Ishikawa (cell line): ENCODE measurements around the gene RGP1.

Experiments used
- CEBPB ChIP-seq: IDR thresholded peaks from 2 replicates; pipeline ENCODE4 v1.6.1; 2012
- CREB1 ChIP-seq: IDR thresholded peaks from 2 replicates; pipeline ENCODE4 v1.6.1; 2012; ENCODE audit warnings: low read depth
- EGR1 ChIP-seq: IDR thresholded peaks from 2 replicates; pipeline ENCODE4 v1.6.1; 2012
- EP300 ChIP-seq: IDR thresholded peaks from 2 replicates; pipeline ENCODE4 v1.6.1; 2012; ENCODE audit warnings: borderline replicate concordance
- FOXM1 ChIP-seq: IDR thresholded peaks from 2 replicates; pipeline ENCODE4 v1.6.1; 2012; ENCODE audit warnings: low read depth, borderline replicate concordance
- NFIC ChIP-seq: IDR thresholded peaks from 2 replicates; pipeline ENCODE4 v1.6.1; 2012
- RAD21 ChIP-seq: IDR thresholded peaks from 2 replicates; pipeline ENCODE4 v1.6.1; 2012; ENCODE audit warnings: low read depth
- TAF1 ChIP-seq: IDR thresholded peaks from 2 replicates; pipeline ENCODE4 v1.6.1; 2012; ENCODE audit warnings: low read depth, mild to moderate bottlenecking
- TCF12 ChIP-seq: IDR thresholded peaks from 2 replicates; pipeline ENCODE4 v1.6.1; 2012; ENCODE audit warnings: low read depth
- TEAD4 ChIP-seq: IDR thresholded peaks from 2 replicates; pipeline ENCODE4 v1.6.1; 2012
- YY1 ChIP-seq: IDR thresholded peaks from 2 replicates; pipeline ENCODE4 v1.6.1; 2012; ENCODE audit warnings: low read depth
- ZBTB7A ChIP-seq: IDR thresholded peaks from 2 replicates; pipeline ENCODE4 v1.6.1; 2012; ENCODE audit warnings: low read depth
- TF ChIP-seq, protein P1 (sequence below): IDR thresholded peaks from 2 replicates; pipeline ENCODE4 v1.6.1; 2012
- TF ChIP-seq, protein P2 (sequence below): IDR thresholded peaks from 2 replicates; pipeline ENCODE4 v1.6.1; 2012
- TF ChIP-seq, protein P3 (sequence below): IDR thresholded peaks from 2 replicates; pipeline ENCODE4 v1.6.1; 2012; ENCODE audit warnings: low read depth, mild to moderate bottlenecking

The RGP1 gene

DNA sequence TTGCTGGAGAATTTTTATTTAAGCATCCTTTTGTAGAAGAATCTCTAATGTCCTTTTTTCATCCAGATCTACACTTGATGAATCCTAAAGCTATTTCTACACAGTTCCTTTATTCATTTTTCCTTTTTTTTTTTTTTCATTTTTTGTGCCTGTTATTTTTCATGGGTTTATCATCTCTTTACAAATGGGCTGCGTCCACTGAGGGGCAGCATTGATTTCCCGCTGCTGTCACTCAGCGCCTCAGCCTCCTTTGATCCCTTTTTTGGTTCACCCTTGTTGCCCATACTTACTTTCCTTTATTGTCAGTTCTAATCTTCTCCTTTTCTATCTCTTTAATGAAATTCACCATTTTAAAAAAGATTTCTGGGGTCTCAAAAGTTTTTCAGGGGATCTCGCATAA lies 10.7 kb downstream of the RGP1 start:
- TF ChIP-seq YY1, result no peak
- TF ChIP-seq, protein P1, sequence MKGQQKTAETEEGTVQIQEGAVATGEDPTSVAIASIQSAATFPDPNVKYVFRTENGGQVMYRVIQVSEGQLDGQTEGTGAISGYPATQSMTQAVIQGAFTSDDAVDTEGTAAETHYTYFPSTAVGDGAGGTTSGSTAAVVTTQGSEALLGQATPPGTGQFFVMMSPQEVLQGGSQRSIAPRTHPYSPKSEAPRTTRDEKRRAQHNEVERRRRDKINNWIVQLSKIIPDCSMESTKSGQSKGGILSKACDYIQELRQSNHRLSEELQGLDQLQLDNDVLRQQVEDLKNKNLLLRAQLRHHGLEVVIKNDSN, result no peak
- no peak for TF ChIP-seq CEBPB
- no peak for TF ChIP-seq FOXM1
- no peak for TF ChIP-seq EGR1
- no peak for TF ChIP-seq EP300
- TF ChIP-seq TAF1, result no peak
- no peak for TF ChIP-seq NFIC
- TF ChIP-seq ZBTB7A, result no peak
- TF ChIP-seq TEAD4, result no peak
- TF ChIP-seq, protein P2, sequence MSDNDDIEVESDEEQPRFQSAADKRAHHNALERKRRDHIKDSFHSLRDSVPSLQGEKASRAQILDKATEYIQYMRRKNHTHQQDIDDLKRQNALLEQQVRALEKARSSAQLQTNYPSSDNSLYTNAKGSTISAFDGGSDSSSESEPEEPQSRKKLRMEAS, result no peak
- TF ChIP-seq, protein P3, sequence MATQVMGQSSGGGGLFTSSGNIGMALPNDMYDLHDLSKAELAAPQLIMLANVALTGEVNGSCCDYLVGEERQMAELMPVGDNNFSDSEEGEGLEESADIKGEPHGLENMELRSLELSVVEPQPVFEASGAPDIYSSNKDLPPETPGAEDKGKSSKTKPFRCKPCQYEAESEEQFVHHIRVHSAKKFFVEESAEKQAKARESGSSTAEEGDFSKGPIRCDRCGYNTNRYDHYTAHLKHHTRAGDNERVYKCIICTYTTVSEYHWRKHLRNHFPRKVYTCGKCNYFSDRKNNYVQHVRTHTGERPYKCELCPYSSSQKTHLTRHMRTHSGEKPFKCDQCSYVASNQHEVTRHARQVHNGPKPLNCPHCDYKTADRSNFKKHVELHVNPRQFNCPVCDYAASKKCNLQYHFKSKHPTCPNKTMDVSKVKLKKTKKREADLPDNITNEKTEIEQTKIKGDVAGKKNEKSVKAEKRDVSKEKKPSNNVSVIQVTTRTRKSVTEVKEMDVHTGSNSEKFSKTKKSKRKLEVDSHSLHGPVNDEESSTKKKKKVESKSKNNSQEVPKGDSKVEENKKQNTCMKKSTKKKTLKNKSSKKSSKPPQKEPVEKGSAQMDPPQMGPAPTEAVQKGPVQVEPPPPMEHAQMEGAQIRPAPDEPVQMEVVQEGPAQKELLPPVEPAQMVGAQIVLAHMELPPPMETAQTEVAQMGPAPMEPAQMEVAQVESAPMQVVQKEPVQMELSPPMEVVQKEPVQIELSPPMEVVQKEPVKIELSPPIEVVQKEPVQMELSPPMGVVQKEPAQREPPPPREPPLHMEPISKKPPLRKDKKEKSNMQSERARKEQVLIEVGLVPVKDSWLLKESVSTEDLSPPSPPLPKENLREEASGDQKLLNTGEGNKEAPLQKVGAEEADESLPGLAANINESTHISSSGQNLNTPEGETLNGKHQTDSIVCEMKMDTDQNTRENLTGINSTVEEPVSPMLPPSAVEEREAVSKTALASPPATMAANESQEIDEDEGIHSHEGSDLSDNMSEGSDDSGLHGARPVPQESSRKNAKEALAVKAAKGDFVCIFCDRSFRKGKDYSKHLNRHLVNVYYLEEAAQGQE, result no peak
- no peak for TF ChIP-seq CREB1
- no peak for TF ChIP-seq TCF12

DNA sequence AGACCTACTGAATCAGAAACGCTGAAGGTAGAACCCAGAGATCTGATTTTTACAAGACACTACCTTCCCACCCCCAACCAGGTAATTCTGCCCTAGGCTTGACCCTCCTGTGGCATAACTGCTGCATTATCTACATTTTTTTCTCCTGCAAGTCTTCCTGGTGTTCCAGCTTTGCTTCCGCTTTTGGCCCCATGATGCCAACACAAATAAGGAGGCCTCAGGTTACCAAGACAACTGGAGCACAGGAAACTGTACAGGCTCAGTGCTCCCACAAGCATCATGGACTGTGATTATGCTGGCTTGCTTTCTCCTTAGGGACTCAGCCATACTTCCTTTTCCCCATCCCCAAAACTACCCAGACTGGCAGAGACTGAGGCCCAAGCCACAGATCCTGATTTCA lies 11.6 kb downstream of the RGP1 start:
- TF ChIP-seq, protein P2, result no peak
- TF ChIP-seq TEAD4 (no peak), NFIC (no peak), TAF1 (no peak), EP300 (no peak), TCF12 (no peak), RAD21 (no peak), ZBTB7A (no peak), YY1 (no peak), EGR1 (no peak)
- TF ChIP-seq, protein P1, result no peak
- TF ChIP-seq, protein P3, result no peak

DNA sequence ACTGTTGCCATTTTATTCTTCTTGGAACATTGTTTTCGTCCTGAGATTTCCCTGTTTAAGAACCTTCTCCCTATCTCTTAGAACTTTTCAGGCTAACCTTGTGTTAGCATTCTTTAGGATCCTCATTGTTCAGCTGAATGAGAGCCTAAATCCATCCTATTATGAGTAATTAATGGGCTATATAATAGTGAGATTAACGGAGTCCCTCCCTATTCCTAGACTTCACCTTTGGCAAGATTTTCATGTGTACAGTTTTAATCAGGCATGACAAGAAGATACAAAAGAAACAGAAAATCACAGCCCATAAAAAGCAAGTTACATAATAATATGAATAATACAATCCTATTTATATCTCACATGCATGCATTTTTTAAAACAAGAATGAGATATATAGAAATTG lies 14.1 kb downstream of the RGP1 start:
- TF ChIP-seq NFIC, result no peak
- no peak for TF ChIP-seq TEAD4
- TF ChIP-seq, protein P1, result no peak
- TF ChIP-seq EGR1, result no peak
- no peak for TF ChIP-seq TAF1
- no peak for TF ChIP-seq CREB1

DNA sequence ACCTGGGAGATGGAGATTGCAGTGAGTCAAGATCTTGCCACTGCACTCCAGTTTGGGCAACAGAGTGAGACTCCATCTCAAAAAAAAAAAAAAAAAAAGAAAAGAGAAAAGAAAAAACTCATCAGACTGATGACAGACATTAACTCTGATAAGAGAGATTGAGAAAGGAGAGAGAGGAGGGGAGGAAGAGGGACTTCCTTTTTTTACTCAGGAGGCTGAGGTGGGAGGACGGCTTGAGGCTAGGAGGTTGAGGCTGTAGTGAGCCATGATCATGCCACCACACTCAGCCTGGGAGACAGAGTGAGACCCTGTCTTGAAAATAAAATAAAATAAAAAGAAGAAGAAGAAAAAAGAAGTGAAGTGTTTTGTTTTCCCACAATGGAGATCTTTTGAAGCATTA lies 14.7 kb downstream of the RGP1 start:
- TF ChIP-seq YY1 (no peak), ZBTB7A (no peak), FOXM1 (no peak), EGR1 (no peak), TCF12 (no peak), CEBPB (no peak), RAD21 (no peak), TEAD4 (no peak)
- TF ChIP-seq, protein P3, result no peak
- TF ChIP-seq, protein P2, result no peak
